Cortex of kidney (tissue), 1 donor: ENCODE measurements around the gene RNF123.
"Not testable (repeated sequence)": the region's sequence is repeated elsewhere in the genome, so short reads cannot be mapped to it uniquely, and the experiment has no call there.

Experiments used
- DNase-seq: peaks from one replicate; lab custom pipeline; 2025; lab: John Stamatoyannopoulos, UW

Gene RNF123

GRCh38 chr3:49681232-49681522 lies 8.2 kb upstream of the RNF123 start:
- no peak for DNase-seq

- DNase-seq = no peak
Measured at GRCh38 chr3:49681543-49681942, 7.8 kb upstream of the RNF123 start.

- DNase-seq = no peak
Measured at GRCh38 chr3:49683162-49683561, 6.2 kb upstream of the RNF123 start.

GRCh38 chr3:49684453-49684852 lies 4.9 kb upstream of the RNF123 start:
- not testable (repeated sequence) for DNase-seq

- DNase-seq = not testable (repeated sequence)
Measured at GRCh38 chr3:49685103-49685502, 4.3 kb upstream of the RNF123 start.

GRCh38 chr3:49685846-49686245 lies 3.5 kb upstream of the RNF123 start:
- not testable (repeated sequence) for DNase-seq

- not testable (repeated sequence) for DNase-seq
Measured at GRCh38 chr3:49686346-49686745, 3.0 kb upstream of the RNF123 start.

GRCh38 chr3:49686769-49687423 lies 2.5 kb upstream of the RNF123 start:
- DNase-seq = not testable (repeated sequence)

GRCh38 chr3:49687424-49687795 lies 1.9 kb upstream of the RNF123 start:
- DNase-seq = not testable (repeated sequence)

GRCh38 chr3:49688338-49689045 lies 865 bp upstream of the RNF123 start:
- not testable (repeated sequence) for DNase-seq

GRCh38 chr3:49689908-49690624 lies 709 bp downstream of the RNF123 start:
- DNase-seq = not testable (repeated sequence)

- not testable (repeated sequence) for DNase-seq
Measured at GRCh38 chr3:49690856-49691255, 1.5 kb downstream of the RNF123 start.

GRCh38 chr3:49691481-49691880 lies 2.1 kb downstream of the RNF123 start:
- not testable (repeated sequence) for DNase-seq

GRCh38 chr3:49694409-49695070 lies 5.2 kb downstream of the RNF123 start:
- not testable (repeated sequence) for DNase-seq

GRCh38 chr3:49695350-49696015 lies 6.1 kb downstream of the RNF123 start:
- not testable (repeated sequence) for DNase-seq

- no peak for DNase-seq
Measured at GRCh38 chr3:49699281-49699979, 10.1 kb downstream of the RNF123 start.

GRCh38 chr3:49700014-49700413 lies 10.7 kb downstream of the RNF123 start:
- DNase-seq = no peak

GRCh38 chr3:49700453-49701128 lies 11.2 kb downstream of the RNF123 start:
- no peak for DNase-seq

GRCh38 chr3:49701388-49702077 lies 12.2 kb downstream of the RNF123 start:
- no peak for DNase-seq

GRCh38 chr3:49702672-49703071 lies 13.3 kb downstream of the RNF123 start:
- no peak for DNase-seq
